Limb (tissue), 2 donors: ENCODE data around the gene INHBE.
"Not testable (repeated sequence)": the region's sequence is repeated elsewhere in the genome, so short reads cannot be mapped to it uniquely, and the experiment has no call there.

ENCODE experiments used
- DNase-seq, 2 donors: peaks; one replicate each; pipeline ENCODE4 v3.0.0-alpha.2; 2016; ENCODE audit errors: extremely low spot score in 2 of 2

Gene INHBE

GRCh38 chr12:57475271-57476161, 20.4 kb downstream of the INHBE start:
- no peak for DNase-seq

- DNase-seq = no peak
Observed at GRCh38 chr12:57476162-57476992, 21.3 kb downstream of the INHBE start.

DNA sequence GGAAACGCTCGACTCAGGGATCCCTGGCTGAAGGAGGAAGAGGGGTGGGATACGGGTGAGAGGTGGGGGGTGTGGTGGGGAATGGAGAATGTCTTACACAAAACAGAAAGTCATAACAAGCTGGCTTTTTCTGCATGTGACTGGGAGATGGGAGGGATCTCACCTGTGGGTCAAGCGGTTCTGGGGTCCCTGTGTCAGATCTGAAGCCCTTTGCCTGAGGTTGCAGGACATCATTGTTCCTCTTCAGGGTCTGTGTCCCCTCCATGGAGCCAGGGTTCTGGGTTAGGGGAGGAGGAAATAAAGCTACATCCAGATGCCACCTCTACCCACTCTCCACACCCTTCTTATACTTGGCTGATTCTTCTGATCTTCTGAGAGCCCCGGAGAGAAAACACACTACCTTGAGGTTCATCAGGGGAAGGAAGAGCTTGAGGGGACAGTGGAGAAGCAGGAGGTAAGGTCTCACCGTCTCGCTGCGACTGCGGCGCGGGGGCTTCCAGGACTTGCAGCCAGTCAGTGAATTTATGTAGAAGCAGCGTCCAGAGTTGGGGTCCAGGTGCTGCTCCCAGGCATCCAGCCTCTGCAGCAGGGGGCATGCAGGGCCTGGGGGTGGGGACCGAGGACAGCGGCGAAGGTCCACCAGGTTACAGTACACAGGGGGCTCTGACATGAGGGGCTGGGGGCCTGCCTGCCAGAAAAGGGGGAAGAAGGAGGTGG, 22.0 kb downstream of the INHBE start:
- no peak for DNase-seq

- DNase-seq = no peak
Observed at GRCh38 chr12:57477710-57478681, 22.9 kb downstream of the INHBE start.

GRCh38 chr12:57479043-57479375, 23.9 kb downstream of the INHBE start:
- DNase-seq = no peak

DNA sequence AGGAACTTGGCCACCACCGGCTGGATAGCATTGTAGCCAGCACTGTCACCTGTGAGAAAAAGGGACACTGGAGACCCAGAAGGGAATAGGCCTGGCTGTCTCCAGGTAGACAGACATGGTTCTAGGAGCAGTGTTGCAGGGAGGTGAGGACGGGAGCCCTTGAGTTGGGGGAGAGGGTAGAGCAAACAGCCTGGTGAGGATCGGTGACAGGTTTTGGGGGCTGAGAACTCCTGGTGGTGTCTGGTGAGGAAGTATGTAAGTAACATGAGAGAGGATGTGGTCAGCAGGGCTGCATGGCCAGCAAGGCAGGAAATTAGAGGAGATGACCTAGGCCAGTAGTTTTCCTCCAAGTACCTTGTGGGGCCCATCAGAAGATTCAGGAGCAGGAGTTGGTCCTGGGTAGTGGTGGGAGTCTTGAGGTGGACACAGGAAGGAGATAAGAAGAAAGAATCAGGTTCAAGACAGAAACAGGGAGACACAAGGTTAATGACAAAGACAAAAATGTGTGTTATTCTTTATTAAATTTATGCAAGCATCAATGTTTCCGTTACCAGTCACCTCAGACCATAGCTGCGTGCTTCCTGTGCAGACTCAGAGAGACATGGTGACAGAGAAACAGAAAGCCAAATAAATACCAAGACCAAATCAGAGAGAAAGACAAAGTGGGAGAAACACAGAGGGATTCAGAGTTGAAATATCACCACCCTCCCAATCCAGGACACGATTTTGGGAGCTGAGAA, 24.4 kb downstream of the INHBE start, which contains the start of gene ARHGAP9:
Gene ARHGAP9 (minus strand): TSS at position 491 of the 740 bp plus-strand sequence. CDS start 460 bp downstream, at position 31.
- no peak for DNase-seq

DNA sequence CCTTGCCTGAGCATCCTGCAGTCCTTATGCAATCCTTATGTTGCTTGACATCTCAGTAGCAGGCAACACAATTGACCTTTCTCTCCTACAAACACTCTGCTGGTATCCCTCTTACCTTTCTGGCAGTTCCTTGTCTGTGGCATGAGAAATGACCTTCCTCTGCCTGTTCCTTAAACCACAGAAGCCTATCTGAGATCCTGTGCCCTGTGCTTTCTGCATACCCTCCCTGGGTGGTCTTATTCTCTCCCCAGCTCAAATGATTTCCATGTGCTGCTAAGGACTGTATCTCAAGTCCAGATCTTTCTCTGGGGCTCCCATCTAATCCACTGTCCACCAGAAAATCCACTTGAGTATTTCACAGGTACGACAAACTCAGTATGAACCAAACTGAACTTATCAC, 26.6 kb downstream of the INHBE start:
- no peak for DNase-seq

DNA sequence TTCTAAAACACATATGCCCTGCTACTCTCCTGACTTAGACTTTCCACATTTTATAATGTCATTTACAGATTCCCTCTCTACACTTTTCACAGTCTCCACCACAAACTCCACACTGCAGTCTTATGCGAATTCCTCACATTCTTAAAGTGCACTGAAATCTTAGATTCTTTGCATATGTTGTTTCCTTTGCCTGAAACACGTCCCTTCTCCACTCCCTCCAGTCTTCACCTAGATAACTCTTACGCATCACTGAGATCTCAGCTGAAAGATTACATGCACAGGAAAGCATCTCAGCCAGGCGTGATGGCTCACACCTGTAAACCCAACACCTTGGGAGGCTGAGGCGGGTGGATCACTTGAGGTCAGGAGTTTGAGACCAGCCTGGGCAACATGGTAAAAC, 28.4 kb downstream of the INHBE start:
- no peak for DNase-seq

DNA sequence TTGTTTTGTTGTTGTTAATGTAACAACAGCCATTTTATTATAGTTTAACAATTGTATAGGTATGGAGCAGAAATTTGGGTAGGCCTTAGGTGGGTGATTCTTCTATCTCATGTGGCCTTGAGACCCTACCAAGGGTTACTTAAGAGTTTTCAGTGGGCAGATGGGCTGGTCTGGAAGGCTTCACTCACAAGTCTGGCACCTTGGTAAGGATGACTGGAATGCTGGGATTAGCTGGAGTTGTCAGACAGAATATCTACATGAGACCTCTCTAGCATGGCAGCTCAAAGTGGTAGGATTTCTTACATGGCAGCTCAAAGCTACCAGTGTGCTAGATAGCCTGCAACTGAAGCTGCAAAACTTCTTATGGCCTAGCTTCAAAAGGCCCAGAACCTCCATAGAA, 30.6 kb downstream of the INHBE start:
- DNase-seq = no peak

GRCh38 chr12:57487055-57487596, 32.0 kb downstream of the INHBE start:
- no peak for DNase-seq

DNA sequence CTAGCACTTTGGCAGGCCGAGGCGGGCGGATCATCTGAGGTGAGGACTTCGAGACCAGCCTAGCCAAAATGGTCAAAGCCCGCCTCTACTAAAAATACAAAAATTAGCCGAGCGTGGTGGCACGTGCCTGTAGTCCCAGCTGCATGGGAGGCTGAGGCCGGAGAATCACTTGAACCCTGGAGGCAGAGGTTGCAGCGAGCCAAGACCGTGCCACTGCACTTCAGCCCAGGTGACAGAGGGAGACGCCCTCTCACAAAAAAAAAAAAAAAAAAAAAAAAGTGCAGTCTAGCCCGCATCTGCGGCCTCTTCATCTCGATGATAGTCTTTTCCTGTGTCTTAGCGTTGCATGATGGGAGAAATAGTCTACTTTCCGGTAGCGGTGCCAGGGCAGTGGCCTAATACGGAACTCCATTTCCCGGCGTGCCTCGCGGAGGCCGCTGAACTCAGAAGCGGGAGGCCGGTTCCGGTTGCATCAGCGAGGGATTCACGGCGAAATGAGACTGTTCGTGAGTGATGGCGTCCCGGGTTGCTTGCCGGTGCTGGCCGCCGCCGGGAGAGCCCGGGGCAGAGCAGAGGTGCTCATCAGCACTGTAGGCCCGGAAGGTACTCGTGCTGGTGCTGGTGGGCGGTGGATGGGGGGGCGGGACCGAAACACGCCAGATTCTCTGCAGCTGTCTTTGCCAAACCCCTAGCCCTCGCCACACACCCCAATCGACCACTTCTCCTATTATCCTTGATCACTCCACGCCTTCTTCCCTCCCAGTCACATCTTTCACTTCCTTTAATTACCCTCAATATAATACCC, 32.7 kb downstream of the INHBE start, which contains the start of gene MARS1:
Gene MARS1 (plus strand): TSS at position 472 of the 805 bp plus-strand sequence. CDS start 23 bp downstream, at position 495.
- peak; percentile 91 to 98 for DNase-seq

GRCh38 chr12:57488402-57489156, 33.5 kb downstream of the INHBE start:
- no peak for DNase-seq

- DNase-seq = no peak
Observed at GRCh38 chr12:57489157-57489641, 34.1 kb downstream of the INHBE start.

- no peak for DNase-seq
Observed at GRCh38 chr12:57490126-57490525, 35.0 kb downstream of the INHBE start.

DNA sequence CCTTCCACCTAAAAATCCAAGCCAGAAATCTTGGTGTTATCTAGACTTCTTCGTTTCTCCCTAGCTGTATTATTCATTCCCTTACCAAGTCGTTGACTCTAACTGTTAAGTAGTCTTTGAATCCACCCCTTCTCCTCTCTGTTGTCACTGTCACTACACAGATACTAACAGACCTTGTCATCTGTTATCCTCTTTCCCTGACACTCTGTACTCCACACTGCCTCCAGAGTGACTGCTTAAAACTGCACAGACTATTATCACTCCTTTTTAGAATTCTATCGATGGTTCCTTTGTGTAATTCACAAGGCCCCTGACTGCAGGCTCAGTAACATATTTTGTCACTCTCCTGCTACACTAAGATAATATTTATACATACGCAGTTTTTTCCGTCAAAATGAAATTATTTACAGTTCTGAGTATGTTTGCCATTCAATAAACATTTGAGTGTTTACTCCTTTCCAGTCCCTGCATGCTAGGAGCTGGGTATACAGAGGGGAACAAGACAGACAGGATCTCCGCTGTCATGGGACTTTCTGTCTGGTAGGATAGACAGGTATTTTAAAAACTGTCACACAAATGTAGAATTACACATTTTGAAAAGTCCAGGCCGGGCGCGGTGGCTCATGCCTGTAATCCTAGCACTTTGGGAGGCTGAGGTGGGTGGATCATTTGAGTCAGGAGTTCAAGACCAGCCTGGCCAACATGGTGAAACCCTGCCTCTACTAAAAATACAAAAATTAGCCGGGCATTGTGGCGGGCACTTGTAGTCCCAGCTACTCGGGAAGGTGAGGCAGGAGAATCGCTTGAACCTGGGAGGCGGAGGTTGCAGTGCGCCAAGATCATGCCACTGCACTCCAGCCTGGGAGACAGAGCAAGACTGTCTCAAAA, 36.5 kb downstream of the INHBE start:
- DNase-seq = no peak

GRCh38 chr12:57495051-57495701, 40.1 kb downstream of the INHBE start:
- not testable (repeated sequence) for DNase-seq
